ENCODE data around the gene C1orf116. TPM values are rescaled to one million over a fixed set of nuclear protein-coding genes. Genes with fewer than 3 reads are reported as not detected.
A peak's percentile ranks its signal among the peaks of the same experiment; 100 is the strongest.

C1orf116 gene
- total RNA-seq (2021) (30.2 and 36.7 TPM in 2 replicates), Bru-seq, nascent RNA (percentile 96 among the genes with signal in this experiment), BruChase-seq, experiment 1, labeled RNA remaining after a 2-hour chase (percentile 96 among the genes with signal in this experiment), BruChase-seq, experiment 2, labeled RNA remaining after a 6-hour chase (percentile 85 among the genes with signal in this experiment)
- long read RNA-seq, full-length matches to known transcripts: 38 of 65 reads
- long read RNA-seq, partial matches to known transcripts: 3 of 65 reads
- long read RNA-seq, other reads (novel, unspliced or antisense): 24 of 65 reads

DNA sequence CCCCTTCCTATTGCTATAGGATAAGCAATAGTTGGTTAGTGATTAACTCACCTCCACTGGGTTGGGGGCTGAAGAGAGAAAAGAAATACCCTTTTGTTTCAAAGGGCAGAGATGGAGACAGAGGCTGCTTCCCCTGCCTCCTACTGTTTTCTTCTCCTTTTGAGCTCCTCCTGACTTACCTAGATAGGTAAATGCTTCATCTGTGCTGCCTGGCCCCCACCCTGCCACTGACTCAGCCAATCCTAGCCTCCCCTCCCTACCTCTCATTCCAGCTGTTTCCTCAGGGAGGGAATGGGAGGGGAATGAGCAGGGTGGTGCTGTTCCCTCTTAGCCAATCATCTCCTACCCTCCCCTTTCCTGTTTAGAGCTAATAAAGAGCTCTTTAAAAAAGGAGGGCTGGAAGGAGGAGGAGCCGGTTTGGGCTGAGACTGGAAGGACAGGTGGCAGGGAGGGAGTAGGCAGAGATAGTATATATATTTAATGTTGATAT is at the start of gene C1orf116:
Gene C1orf116 (minus strand): TSS at position 229 of the 490 bp plus-strand sequence. CDS start 5,158 bp downstream, outside the sequence.
- Histone ChIP-seq H3K9me3 (ENCODE audit: insufficient read depth, low read depth) (no peaks in the 10 kb centered on the region), H3K4me3 (peak within 1 kb of the TSS; percentile 50), H4K20me1 (ENCODE audit: insufficient read depth) (no peaks in the 10 kb centered on the region), H3K4me1 (replicated peaks; ENCODE audit: insufficient read depth) (peaks cover 80% of the 10 kb centered on the region), H3K27ac (peak within 1 kb of the TSS; percentile 83), H3K36me3 (ENCODE audit: low read depth) (no peaks in the 10 kb centered on the region), H3K79me2 (ENCODE audit: low read depth) (peaks cover 22% of the 10 kb centered on the region), H3K27me3 (ENCODE audit: insufficient read depth, low read depth) (no peaks in the 10 kb centered on the region), H2AFZ (peak within 1 kb of the TSS; percentile 30; the same call in 1 of the 2 replicates), H3K4me2 (peak within 1 kb of the TSS; percentile 84), H3K9me2 (ENCODE audit: insufficient read depth) (no peaks in the 10 kb centered on the region), H3F3A (ENCODE audit: insufficient read depth, low read depth) (peaks cover 28% of the 10 kb centered on the region)
- peak; percentile 88 to 90 for DNase-seq
- TF ChIP-seq CTCF (conservative IDR thresholded peaks at IDR 0.05) (no peak), EZH2 (IDR thresholded peaks at IDR 0.05; ENCODE audit: low read depth) (no peak)
- BruUV-seq (replicated peaks): no TSS peak
- intact Hi-C loops (cut with micrococcal nuclease; ENCODE audit: unreplicated experiment): loop anchor here (1.0 kb wide), 1 partner anchor 19 kb away; the partner anchor contains the start of gene YOD1
- ChIA-PET POLR2A (ENCODE audit: unreplicated experiment) (interaction anchor here (0.5 to 2.3 kb wide), 31 partner anchors 8 to 1288 kb away, joined by 3 to 51 read pairs (median 6); partner anchors contain the start of genes DYRK3, PFKFB2 and YOD1), CTCF (interaction anchor here (0.5 to 2.2 kb wide), 15 partner anchors 8 to 578 kb away, joined by 3 to 7 read pairs (median 4); partner anchors contain the start of gene PFKFB2)

GRCh38 chr1:207081806-207082205 is 49.2 kb upstream of the C1orf116 start:
- Histone ChIP-seq H3F3A (ENCODE audit: insufficient read depth, low read depth) (peaks cover 4% of the 10 kb centered on the region; the same call in 1 of the 2 replicates), H2AFZ (no peak overlapping the region), H3K36me3 (ENCODE audit: low read depth) (no peaks in the 10 kb centered on the region), H3K9me3 (ENCODE audit: insufficient read depth, low read depth) (no peaks in the 10 kb centered on the region), H3K79me2 (ENCODE audit: low read depth) (no peaks in the 10 kb centered on the region), H4K20me1 (ENCODE audit: insufficient read depth) (no peaks in the 10 kb centered on the region), H3K27ac (no peak overlapping the region), H3K27me3 (ENCODE audit: insufficient read depth, low read depth) (no peaks in the 10 kb centered on the region), H3K9me2 (ENCODE audit: insufficient read depth) (no peaks in the 10 kb centered on the region), H3K4me2 (no peak overlapping the region), H3K4me3 (no peak overlapping the region), H3K4me1 (replicated peaks; ENCODE audit: insufficient read depth) (peaks cover 12% of the 10 kb centered on the region; the same call in 1 of the 2 replicates)
- no TSS peak for BruUV-seq (replicated peaks)
- DNase-seq: no peak
- ChIA-PET POLR2A (ENCODE audit: unreplicated experiment) (no interaction called here), CTCF (no interaction called here)
- no peak for TF ChIP-seq CTCF (conservative IDR thresholded peaks at IDR 0.05)
- no peak for TF ChIP-seq EZH2 (IDR thresholded peaks at IDR 0.05; ENCODE audit: low read depth)
- intact Hi-C loops (cut with micrococcal nuclease; ENCODE audit: unreplicated experiment): loop anchor here (10.0 kb wide), 1 partner anchor 123 kb away; no protein-coding TSS in a partner anchor

GRCh38 chr1:207081088-207081487 is 48.5 kb upstream of the C1orf116 start:
- POLR2A ChIA-PET (ENCODE audit: unreplicated experiment): no interaction called here
- Histone ChIP-seq H3K4me2 (no peak overlapping the region), H3K79me2 (ENCODE audit: low read depth) (no peaks in the 10 kb centered on the region)

More at GRCh38 chr1:207081088-207081487, 48.5 kb upstream of the C1orf116 start:
- Histone ChIP-seq H3K4me1 (replicated peaks; ENCODE audit: insufficient read depth) (peaks cover 12% of the 10 kb centered on the region; the same call in 1 of the 2 replicates), H3K4me3 (no peak overlapping the region), H3K9me3 (ENCODE audit: insufficient read depth, low read depth) (no peaks in the 10 kb centered on the region), H2AFZ (no peak overlapping the region), H4K20me1 (ENCODE audit: insufficient read depth) (no peaks in the 10 kb centered on the region), H3K9me2 (ENCODE audit: insufficient read depth) (no peaks in the 10 kb centered on the region), H3K27ac (no peak overlapping the region), H3K36me3 (ENCODE audit: low read depth) (no peaks in the 10 kb centered on the region), H3K27me3 (ENCODE audit: insufficient read depth, low read depth) (no peaks in the 10 kb centered on the region), H3F3A (ENCODE audit: insufficient read depth, low read depth) (peaks cover 4% of the 10 kb centered on the region; the same call in 1 of the 2 replicates)
- CTCF ChIA-PET: no interaction called here
- peak in 1 of 2 experiments; percentile 50 for DNase-seq
- TF ChIP-seq CTCF (conservative IDR thresholded peaks at IDR 0.05) (no peak), EZH2 (IDR thresholded peaks at IDR 0.05; ENCODE audit: low read depth) (no peak)
- no TSS peak for BruUV-seq (replicated peaks)
- intact Hi-C loops (cut with micrococcal nuclease; ENCODE audit: unreplicated experiment): loop anchor here (10.0 kb wide), 1 partner anchor 124 kb away; no protein-coding TSS in a partner anchor
